ENCODE measurements around the gene MRPL46.

MRPL46 gene

DNA sequence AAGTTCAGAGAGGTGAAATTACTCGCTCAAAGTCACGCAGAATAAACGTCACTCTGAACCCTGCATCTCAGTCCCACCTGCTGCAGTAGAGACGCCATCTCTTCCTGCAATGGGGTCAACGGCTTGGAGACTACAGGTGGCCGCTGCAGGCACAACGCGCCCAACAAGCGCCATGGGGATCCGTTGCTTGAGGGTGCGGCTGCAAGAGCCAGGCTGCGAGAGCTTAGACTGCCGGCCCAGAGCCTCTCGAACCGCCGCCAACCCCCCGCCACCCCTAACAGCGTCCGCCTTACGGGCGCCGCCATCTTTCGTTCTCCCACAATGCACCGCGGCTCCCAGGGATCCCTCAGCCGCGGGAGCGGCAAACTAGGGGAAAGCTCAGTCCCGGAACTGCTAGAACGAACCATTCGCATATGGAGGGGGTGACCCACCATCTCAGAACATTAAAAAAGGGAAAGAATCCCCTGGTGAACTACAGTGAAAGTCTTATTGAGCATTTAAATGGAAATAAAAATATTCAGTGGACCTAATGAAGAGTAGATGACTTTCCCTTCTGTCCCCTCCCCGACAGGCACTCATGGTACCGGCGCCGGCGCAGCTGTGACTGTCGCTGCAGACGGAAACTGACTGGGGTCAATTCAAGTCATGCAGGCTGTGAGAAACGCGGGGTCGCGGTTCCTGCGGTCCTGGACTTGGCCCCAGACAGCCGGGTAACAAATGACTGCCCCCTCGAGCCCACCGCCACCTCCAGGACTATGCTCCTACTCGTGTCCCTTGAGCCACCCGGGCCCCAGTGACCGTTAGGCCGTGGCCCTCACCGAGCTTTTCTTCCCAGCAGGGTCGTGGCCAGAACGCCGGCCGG lies at the start of gene MRPL46, which contains the start of gene MRPS11:
TSS of gene MRPL46 (minus strand) at position 316 of the 862 bp plus-strand sequence. CDS start at position 305, 11 bp downstream.
TSS of gene MRPS11 (plus strand) at position 636 of the 862 bp plus-strand sequence. CDS start at position 646, 10 bp downstream.
- DNase-seq: peak; percentile 19 to 93 (median 83)

DNA sequence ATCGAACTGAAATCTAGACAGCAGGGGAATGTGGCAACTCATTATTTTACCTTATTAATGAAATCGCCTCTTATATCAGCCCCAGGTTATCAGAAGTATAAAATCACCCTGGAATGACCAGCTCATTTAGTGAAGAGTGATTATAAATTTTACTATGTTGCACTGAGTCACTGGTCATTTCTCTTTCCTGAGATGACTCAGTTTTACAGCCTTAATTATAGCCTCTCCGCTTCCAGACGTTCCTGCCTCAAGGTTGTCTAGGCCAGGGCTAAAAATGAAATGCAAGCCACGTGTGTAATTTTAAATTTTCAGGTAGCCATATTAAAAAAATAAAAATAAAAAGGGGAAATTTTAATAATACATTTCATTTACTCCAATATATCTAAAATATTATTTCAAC lies 46.0 kb upstream of the MRPL46 start:
- DNase-seq: no peak

DNA sequence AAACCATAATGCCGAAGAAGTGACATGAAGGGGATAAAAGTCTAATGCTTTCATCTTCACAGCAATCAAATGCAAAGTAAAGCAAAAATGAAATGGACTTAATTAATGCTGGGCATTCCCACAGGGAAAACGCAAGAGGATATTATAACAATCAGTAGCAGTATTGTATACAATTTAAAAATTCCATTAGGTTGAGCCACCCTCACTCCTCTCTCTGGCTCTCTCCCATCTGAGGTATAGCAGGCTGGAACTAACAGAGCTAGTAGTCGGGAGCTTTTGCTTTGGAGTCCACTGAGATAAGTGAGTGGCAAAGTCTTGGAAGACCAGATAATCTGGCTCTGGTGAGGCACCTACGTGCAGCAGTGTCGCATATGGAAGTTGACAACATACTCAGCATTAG lies 45.4 kb upstream of the MRPL46 start:
- DNase-seq: no peak

DNA sequence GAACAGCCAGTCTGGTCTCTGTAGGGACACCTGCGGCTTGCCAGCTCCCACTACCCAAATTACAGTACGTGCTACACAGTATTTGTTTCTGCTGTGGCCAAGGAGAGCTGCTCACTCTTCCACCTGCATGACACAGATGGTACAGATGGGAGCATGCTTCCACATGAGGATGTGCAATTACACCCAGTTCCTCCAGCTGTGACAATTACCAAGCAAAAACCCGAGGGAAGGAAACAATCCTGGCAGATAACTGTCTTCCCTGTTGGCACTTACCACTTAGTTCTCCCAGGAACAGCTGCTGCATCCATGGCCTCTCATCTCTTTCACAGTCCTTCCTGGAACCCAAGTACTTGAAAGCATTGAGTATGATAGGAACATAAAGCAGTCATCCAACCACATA lies 44.9 kb upstream of the MRPL46 start:
- DNase-seq: no peak

DNA sequence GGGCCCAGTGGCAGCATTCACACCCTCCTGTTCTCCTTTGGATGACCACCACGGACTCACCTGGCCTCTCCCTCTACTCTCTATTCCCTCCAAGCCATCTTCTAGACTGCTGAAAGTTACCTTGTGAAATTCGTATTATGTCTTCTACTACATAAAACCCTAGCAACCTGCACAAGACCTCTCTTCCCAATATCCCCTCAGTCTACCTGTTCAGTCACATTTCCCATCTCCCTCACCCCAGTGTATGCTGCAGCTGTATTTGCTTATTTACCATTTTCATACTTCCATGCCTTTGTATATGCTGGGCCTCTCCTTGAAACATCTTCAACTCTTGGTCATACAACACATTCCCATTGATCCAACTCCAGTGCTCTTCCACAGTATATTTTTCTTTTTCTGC lies 44.0 kb upstream of the MRPL46 start:
- no peak for DNase-seq

DNA sequence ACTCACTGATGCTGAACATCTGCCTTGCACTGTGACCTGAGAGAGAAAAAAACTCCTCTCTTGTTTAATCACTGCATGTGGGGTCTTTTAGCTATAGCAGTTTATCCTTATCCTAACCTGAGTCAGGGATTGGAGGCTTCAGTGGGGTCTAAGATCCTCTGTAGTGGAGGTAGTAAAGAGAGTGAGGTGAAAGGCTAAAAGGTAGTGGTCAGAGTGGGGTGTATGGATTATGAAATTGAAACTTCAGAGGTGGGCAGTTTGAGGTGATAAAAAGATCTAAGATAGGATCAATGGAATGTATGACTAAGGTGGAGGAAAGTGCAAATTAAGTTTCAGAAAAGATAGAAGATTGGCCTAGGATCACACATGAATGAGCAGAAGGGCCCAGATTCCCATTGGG lies 42.8 kb upstream of the MRPL46 start:
- no peak for DNase-seq

DNA sequence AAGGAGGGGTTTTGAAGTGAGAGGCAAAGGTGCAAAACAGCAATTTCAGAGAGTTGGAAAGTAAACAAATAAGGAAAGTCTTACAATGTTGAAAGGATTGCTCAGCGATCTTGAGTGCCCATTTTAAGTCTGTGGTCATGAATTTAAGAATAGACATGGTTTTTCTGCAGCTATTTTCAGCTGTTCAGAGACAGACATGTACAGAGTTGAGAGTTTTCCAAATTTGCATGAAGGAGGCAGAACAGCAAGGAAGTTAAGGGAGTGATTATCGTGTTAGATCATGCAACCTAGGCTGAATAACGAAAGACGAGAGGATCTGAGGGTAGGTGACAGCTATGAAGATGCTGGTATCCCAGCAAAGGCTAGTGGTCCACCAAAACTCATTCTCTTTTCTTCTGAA lies 42.1 kb upstream of the MRPL46 start:
- no peak for DNase-seq

DNA sequence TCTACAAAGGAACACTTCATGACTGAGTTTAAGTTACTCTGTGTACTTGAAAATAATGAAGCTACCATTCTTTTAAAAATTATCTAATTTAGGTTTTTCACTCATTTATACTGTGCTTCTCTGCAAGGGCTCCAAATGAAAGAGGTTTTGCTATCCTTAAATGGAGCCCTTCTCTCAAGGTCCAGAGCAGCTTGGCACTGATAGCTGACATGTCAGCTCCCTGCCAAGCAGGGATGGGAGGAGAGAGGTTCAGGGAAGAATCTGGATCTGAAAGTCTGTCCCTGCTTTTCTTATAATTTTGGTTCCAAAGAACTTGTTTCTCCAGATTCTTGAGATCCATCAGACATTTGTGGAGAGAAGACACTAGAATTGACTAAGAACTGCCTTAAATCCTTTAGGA lies 39.4 kb upstream of the MRPL46 start:
- no peak for DNase-seq

DNA sequence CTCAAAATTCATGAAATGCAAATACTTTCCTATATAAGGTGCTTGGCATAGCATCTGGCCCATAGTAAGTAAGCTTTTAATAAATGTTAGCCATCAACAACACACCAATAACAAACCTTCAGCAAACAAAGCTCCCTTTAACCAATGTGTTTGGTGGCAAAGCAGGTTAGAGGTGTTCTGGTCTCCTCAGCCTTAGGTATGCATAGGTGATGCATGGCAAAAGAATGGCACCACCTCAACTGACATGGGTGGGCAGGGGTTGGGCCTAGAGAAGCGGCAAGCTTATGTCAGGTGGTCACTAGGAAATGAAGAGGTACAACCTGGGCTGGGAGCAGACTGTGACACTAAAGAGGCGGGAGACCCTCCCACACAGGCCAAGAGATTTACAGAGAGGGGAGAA lies 38.5 kb upstream of the MRPL46 start:
- DNase-seq: no peak

DNA sequence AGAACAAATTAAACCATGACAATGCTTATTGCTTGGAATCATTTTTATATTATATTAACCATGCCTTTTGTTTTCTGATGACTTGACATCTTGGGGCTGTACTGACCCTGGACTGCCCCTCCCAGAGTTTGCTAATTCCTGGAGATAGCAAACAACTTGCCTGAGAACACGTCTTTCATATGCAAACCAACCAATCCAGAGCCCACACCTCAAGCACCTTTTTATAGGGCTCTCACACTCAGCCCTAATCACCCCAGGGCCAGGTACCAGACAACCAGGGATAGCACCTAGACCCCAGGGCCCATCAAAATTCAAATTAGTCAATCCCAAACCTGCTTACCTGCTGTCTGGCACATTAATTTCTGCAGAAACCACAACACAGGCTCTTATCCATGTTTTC lies 37.3 kb upstream of the MRPL46 start:
- DNase-seq: no peak

DNA sequence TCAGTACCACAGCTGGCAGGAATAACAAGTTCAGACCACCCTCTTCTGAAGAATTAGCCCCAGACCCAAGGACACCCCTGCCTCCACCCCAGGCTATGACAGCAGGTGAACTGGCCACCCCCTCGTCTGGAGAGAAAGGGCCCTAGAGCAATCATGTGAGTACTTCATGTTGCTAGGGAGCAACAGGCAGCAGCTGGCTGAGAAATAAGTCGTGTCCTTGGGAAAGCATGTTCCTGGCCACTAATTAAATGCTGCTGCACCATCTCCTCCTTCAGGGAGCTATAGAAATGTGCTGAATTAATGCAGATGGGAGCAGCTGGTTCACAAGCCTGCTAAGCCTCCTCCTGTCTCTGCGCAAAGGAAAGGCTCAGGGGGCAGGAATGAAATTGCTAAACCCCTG lies 31.8 kb upstream of the MRPL46 start:
- no peak for DNase-seq

DNA sequence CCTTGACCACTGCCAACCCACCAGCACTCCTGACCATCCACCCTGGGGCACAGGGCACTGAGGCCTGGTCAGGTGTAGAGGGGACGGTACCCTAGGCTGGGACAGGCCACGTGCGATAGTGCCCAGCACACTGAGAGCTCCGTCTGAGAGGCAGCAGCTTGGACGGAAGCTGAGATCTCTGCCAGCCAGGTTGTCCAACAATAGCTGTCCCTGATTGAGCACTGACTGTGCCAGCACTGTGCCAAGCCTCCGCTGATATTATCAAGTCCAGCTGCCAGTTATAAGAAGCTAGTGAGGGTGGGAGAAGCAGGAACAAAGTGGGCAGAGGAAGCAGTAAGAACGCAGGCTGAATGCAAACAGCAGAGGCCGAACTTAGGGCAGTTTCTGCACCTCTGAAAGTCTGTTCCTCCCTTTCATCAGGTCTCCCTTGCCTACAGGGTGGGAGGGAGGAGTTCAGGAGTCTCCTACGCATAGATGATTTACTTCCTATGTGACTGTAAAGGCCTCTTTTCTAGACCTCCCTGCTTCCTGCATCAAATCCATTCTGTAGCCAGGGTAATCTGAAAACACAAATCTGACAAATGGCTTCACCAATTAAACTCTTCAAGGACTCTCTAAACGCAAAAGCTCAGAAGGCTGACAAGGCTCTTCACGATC lies 30.0 kb upstream of the MRPL46 start:
- peak in 7 of 56 donors; percentile 5 to 39 (median 16) for DNase-seq

DNA sequence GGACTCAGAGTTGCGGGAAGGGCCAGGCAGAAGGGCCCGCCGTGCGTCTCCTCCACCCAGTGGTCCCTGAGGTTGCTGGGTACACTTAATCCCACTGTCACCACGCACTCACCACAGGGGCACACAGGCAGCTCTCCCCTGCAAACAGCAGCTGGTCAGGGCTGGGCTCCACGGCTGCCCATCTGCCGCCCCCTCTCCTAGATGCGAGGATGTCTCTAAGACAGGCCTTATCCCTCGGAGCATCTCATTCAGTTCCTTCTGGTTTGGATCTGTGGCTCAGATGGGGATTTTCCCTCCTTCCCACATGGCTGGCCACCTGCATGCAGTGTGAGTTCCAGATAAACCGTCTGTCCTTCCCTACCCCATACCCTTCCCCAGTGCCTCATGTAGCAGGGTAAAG lies 26.7 kb upstream of the MRPL46 start:
- DNase-seq: no peak

DNA sequence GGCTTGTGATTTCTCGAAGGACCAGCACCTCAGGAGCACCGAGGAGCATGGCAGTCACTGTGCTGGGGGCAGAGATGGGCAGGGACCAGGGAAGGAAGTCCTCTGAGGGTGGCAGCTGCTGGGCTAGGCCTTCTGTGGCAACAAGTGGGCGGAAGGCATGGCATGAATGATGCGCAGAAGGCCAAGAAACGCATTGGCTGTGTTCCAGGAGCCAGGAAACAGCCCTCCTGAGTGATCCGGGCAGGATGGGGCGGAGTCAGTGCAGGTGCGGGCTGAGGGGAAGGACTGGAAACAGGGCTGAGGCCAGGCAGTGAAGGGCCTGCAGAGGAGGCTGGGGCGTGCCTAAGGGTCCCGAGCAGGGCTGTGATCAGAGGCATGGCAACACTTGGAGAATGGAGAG lies 24.0 kb upstream of the MRPL46 start:
- DNase-seq: no peak

DNA sequence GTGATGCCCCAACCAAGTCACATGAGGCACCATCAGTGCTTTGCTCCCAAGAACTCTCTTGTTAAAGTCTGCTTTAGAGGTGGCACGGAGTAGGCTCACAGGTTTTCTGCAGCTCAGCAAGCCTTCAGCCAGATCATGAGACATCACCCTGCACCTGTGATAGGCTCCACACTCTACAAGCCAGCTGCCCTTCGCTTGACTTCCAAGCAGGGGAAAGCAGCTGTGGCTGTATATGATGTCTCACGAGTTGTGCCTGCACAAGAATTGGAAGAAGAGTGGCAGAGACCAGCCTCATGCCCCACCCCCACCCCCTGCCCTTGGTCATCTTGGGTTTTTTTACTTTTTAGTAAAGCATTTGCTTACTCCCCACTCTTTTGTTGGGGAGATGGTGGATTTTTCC lies 22.8 kb upstream of the MRPL46 start:
- DNase-seq: no peak

DNA sequence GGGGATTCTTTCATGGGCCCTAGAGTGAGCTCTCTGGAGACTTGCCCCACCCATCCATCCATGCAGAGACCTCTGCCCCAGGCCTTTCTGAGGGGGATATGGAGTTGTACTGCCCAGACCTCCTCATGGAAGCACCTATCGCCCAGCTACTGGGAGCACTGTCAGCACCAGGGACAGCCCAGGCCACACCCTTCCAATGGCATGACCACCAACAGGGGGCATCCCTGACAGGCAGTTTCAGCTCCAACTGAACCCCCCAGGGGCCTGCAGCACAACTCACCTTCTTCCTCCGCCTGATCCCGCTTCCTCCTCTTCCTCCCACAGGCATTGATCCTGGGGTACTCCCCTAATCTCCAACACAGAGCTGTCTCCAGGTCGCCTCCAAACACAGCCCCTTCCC lies 22.1 kb upstream of the MRPL46 start:
- no peak for DNase-seq

DNA sequence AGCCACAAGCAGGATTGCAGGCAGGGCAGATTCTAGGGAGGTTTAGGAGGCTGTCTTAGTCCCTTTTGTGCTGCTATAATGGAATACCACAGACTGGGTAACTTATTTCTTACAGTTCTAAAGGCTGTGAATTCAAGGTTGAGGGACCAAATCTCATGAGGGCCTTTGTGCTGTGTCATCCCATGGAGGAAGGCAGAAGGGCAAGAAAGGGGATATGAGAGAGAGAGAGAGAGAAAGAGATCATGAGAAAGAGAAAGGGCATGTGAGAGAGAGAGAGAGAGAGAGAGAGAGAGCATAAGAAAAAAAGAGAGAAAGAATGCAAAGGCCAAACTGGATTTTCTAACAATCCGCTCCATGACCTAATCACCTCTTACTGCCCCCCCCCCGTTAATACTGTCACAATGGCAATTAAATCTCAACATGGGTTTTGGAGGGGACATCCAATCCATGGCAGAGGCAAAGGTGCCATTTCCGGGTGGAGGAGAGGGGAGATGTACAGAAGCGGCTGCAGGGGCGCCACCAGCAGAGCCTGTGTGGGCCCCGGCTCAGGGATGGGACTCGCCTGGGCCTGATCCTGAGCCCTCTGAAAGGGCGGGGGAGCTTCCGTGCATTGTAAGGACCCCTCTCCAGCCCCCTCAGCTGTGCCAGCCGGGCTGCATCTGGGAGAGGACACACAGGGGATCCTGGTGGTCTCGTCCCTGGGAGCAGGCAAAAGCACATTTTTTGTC lies 20.8 kb upstream of the MRPL46 start:
- DNase-seq: no peak

DNA sequence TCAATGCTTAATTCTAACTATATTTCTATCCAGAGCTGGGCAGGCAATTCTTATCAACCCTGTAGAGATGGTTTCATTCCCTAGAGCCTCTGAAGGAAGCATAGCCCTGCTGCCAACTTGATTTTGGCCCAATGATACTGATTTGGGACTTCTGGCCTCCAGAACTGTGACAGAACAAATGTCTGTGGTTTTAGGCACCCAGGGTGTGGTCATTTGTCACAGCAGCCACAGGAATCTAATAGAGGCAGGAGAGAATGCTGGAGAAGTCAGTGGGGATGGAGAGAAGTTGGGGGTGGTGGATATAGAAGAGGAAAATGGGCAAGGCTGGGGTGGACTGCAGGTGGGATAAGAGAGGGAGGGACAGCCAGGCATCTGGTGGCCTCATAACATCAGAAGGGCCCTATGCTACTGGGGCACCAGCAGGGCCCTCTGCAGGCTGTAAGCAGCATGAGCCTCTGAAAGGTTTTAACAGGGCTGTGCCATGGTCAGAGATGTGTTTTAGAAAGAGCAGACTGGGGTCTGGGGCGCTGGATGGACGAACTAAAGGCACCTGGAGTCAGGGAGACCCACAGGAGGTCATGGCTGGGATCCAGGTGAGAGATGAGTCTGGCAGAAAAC lies 20.1 kb upstream of the MRPL46 start:
- DNase-seq: no peak

DNA sequence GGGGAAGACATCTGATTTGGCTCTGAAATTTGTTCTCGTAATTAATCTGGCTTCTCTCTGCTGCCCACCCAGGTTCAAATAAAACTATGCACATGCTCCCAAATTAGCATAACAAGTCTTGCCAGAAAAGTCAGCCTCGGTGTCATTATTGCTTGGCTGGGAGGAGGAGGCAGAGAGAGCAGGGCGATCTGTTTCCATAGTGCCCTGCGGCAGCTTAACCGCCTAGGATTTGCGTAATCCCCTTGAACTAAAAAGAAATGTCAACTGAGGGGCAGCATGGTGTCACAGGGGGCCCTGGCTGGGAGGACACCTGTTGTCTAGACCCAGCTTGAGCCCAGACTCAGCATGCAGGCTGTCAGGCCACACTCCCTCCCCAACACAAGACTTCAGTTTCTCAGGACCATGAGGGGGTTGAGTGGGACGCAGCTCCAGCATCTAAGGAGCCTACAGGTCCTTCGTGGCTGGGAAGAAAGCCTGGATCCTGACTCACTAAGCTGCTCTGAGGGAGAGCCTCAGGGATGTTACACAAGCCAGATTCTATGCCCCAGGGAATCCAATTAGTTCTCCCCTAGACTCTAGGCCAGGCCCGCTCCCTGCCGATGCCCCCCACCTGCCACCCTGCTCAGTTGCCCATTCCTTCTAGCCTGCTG lies 17.6 kb upstream of the MRPL46 start:
- DNase-seq: peak in 3 of 56 donors; percentile 7 to 36 (median 9)

DNA sequence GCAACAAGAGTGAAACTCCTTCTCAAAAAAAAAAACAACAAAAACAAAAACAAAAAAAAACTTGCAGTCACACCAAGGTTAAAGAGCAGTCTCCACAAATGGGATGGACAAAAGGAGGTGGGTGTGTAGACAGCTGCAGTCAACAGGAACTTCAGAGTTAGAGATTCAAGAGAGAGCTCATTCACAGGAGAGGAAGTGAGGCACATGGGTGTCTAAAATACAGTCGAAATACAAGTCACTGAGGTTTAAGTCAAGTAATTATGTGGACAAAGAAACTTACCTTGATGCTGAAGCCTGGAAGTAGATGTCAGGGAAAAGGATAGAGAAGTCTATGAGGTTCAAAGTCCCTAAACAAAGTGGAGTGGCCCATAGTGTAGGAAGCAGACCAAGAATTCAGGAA lies 15.1 kb upstream of the MRPL46 start:
- no peak for DNase-seq

DNA sequence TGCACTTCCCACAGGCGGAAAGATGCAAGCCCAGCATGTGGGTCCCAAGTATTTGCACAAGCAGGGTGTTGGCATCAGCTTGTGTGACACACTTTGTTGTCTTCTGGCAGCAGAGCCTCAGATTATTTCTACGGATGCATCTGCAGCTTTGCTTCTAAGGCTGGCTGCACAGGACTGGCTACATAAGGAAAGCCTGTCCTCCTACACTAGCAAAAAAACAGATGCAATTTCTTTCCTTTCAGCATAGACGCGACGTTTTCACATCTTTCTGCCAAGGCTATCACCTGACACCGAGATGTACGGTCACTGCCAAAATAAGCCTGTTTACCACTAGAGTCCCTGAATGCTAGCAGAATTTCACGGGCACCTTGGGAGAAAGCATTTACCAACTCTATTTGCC lies 13.8 kb upstream of the MRPL46 start:
- DNase-seq: peak in 12 of 56 donors; percentile 6 to 55 (median 30)
